HCT116 (cell line): ENCODE measurements around the gene ATOH8. TPM values are rescaled to one million over a fixed set of nuclear protein-coding genes. Genes with fewer than 3 reads are reported as not detected.

ENCODE experiments used
- ATAC-seq: fragments of 200-7000 bp; cut with Tn5 transposase; 2 replicates; pipeline ENCODE4 v1.9.1; 2020; ENCODE audit warnings: mild to moderate bottlenecking, moderate library complexity
- BruUV-seq: library from RNA; stranded (reverse); fragments of 400-500 nt; replicated peaks from 2 replicates; lab custom pipeline; 2021; lab: Mats Ljungman, UMichigan
- CTCF ChIA-PET: fragments of 300-600 bp; sonication (Branson Sonifier 250); formaldehyde crosslinking; loops from one replicate; lab custom pipeline; 2021; ENCODE audit warnings: antibody characterized with exemption; lab: Charles Lee
- POLR2A ChIA-PET: fragments of 300-600, 350-600 bp; sonication (Branson Sonifier 250); formaldehyde crosslinking; loops from one replicate; lab custom pipeline; 2021; ENCODE audit warnings: antibody characterized with exemption; lab: Charles Lee
- RAD21 ChIA-PET, 2 experiments: fragments of 300-600 bp; sonication (Branson Sonifier 250); formaldehyde crosslinking; loops; one replicate each; lab custom pipeline; 2023; ENCODE audit warnings: low total read pairs in 2 of 2; ENCODE audit not compliant: uncharacterized antibody in 2 of 2, unreplicated experiment in 2 of 2, low non-redundant PET in 1 of 2; lab: Charles Lee
- DNase-seq: peaks from one replicate; pipeline ENCODE4 v3.0.0-alpha.2; 2010; ENCODE audit warnings: low read depth, low spot score
- H2AFZ ChIP-seq: fragments of 200-600 bp; shearing (Covaris generic), sonication (generic); 2 replicates; pipeline ENCODE4 v1.6.1; 2017; ENCODE audit warnings: low read depth, mixed run types, mixed read lengths, antibody characterized with exemption, low read length; ENCODE audit not compliant: poor library complexity, severe bottlenecking
- H3K27ac ChIP-seq: 2 replicates; pipeline ENCODE4 v1.5.1; 2012; ENCODE audit warnings: low read depth, low read length
- H3K27me3 ChIP-seq: fragments of 200-600 bp; sonication (generic); 2 replicates; pipeline ENCODE4 v1.6.1; 2016; ENCODE audit warnings: mixed run types, low read length, mixed read lengths; ENCODE audit not compliant: insufficient read depth
- H3K36me3 ChIP-seq, 2 experiments: fragments of 200-500 bp in 1 of 2; fragments of 200-600 bp in 1 of 2; sonication (Bioruptor generic) in 1 of 2; sonication (generic) in 1 of 2; 2 replicates each; pipeline versions ENCODE4 v1.5.1 to v1.6.1; 2014 to 2016; ENCODE audit warnings: low read length in 2 of 2, inconsistent platforms in 1 of 2, mixed read lengths in 1 of 2, mixed run types in 1 of 2; ENCODE audit not compliant: insufficient read depth in 2 of 2, control insufficient read depth in 1 of 2
- H3K4me1 ChIP-seq, 2 experiments: fragments of 200-600 bp in 1 of 2; sonication (generic) in 1 of 2; 2 replicates each; pipeline versions ENCODE4 v1.5.1 to v1.6.1; 2012 to 2017; ENCODE audit warnings: low read length in 2 of 2, inconsistent platforms in 1 of 2, mild to moderate bottlenecking in 1 of 2, mixed read lengths in 1 of 2, mixed run types in 1 of 2, moderate library complexity in 1 of 2; ENCODE audit not compliant: insufficient read depth in 2 of 2, control insufficient read depth in 1 of 2
- H3K4me2 ChIP-seq: fragments of 200-600 bp; sonication (generic); 2 replicates; pipeline ENCODE4 v1.6.1; 2017; ENCODE audit warnings: mixed run types, low read length, mixed read lengths
- H3K4me3 ChIP-seq, 2 experiments: fragments of 200-600 bp in 1 of 2; sonication (generic) in 1 of 2; replicated peaks in 1 of 2; 2 replicates each; pipeline ENCODE4 v1.5.1; 2011 to 2016; ENCODE audit warnings: low read length in 2 of 2, control low read depth in 1 of 2, low read depth in 1 of 2, mild to moderate bottlenecking in 1 of 2, mixed read lengths in 1 of 2, mixed run types in 1 of 2
- H3K79me2 ChIP-seq: fragments of 200-600 bp; sonication (generic); 2 replicates; pipeline ENCODE4 v1.6.1; 2017; ENCODE audit warnings: mild to moderate bottlenecking, mixed run types, low read length, moderate library complexity, mixed read lengths; ENCODE audit not compliant: insufficient read depth
- H3K9ac ChIP-seq: fragments of 200-600 bp; sonication (generic); 2 replicates; pipeline ENCODE4 v1.6.1; 2016; ENCODE audit warnings: low read length, mixed read lengths
- H3K9me2 ChIP-seq: fragments of 200-600 bp; sonication (generic), shearing (Covaris generic); 2 replicates; pipeline ENCODE4 v1.6.1; 2017; ENCODE audit warnings: mixed run types, mild to moderate bottlenecking, moderate library complexity; ENCODE audit not compliant: insufficient read depth
- H3K9me3 ChIP-seq, 2 experiments: fragments of 200-500 bp in 1 of 2; fragments of 200-600 bp in 1 of 2; sonication (Bioruptor generic) in 1 of 2; sonication (generic) in 1 of 2; 2 replicates each; pipeline ENCODE4 v1.6.1; 2014 to 2017; ENCODE audit warnings: low read length in 2 of 2, mixed read lengths in 2 of 2, inconsistent platforms in 1 of 2, low read depth in 1 of 2, mild to moderate bottlenecking in 1 of 2, mixed run types in 1 of 2, moderate library complexity in 1 of 2; ENCODE audit not compliant: control insufficient read depth in 1 of 2, insufficient read depth in 1 of 2
- H4K20me1 ChIP-seq: fragments of 200-600 bp; sonication (generic), shearing (Covaris generic); 2 replicates; pipeline ENCODE4 v1.6.1; 2017; ENCODE audit warnings: mixed run types, mild to moderate bottlenecking, moderate library complexity; ENCODE audit not compliant: insufficient read depth
- CBX3 ChIP-seq: IDR thresholded peaks from 2 replicates; pipeline ENCODE4 v1.6.1; 2012; ENCODE audit warnings: low read depth
- CEBPB ChIP-seq: IDR thresholded peaks from 2 replicates; pipeline ENCODE4 v1.6.1; 2012; ENCODE audit warnings: low read depth
- EGR1 ChIP-seq: IDR thresholded peaks from 2 replicates; pipeline ENCODE4 v1.6.1; 2012; ENCODE audit warnings: low read depth
- ELF1 ChIP-seq: IDR thresholded peaks from 2 replicates; pipeline ENCODE4 v1.6.1; 2012; ENCODE audit warnings: low read depth, borderline replicate concordance
- FOSL1 ChIP-seq: IDR thresholded peaks from 2 replicates; pipeline ENCODE4 v1.6.1; 2012; ENCODE audit warnings: low read depth
- POLR2A ChIP-seq: IDR thresholded peaks from 2 replicates; pipeline ENCODE4 v1.7.0; 2011; ENCODE audit warnings: borderline replicate concordance; ENCODE audit not compliant: insufficient read depth, insufficient read length; ENCODE audit errors: extremely low read depth
- POLR2AphosphoS5 ChIP-seq: IDR thresholded peaks from 2 replicates; pipeline ENCODE4 v1.6.1; 2011; ENCODE audit warnings: mild to moderate bottlenecking, low read depth, low read length, moderate library complexity
- SIN3A ChIP-seq: IDR thresholded peaks from 2 replicates; pipeline ENCODE4 v1.6.1; 2012; ENCODE audit warnings: low read depth
- SRF ChIP-seq: IDR thresholded peaks from 2 replicates; pipeline ENCODE4 v1.6.1; 2012; ENCODE audit warnings: low read depth
- TCF7L2 ChIP-seq: IDR thresholded peaks from 2 replicates; pipeline ENCODE4 v1.7.0; 2011; ENCODE audit warnings: borderline replicate concordance, inconsistent platforms; ENCODE audit not compliant: insufficient read depth, insufficient read length; ENCODE audit errors: extremely low read depth
- YY1 ChIP-seq: IDR thresholded peaks from 2 replicates; pipeline ENCODE4 v1.6.1; 2011; ENCODE audit warnings: low read length, low read depth, moderate library complexity, mild to moderate bottlenecking; ENCODE audit not compliant: insufficient replicate concordance; ENCODE audit errors: extremely low read depth
- ZFX ChIP-seq: fragments of 450-650 bp; IDR thresholded peaks from 2 replicates; pipeline ENCODE4 v1.6.1; 2017
- ZNF274 ChIP-seq: fragments of 200-500 bp; sonication (Bioruptor generic); IDR thresholded peaks from 2 replicates; pipeline ENCODE4 v1.6.1; 2014; ENCODE audit warnings: mild to moderate bottlenecking, low read depth, low read length, inconsistent platforms
- intact Hi-C: fragments of 100-400 bp; cut with micrococcal nuclease; formaldehyde crosslinking; loops from 2 replicates; pipeline ENCODE4 v1.10.0; 2022
- total RNA-seq: library from RNA; stranded (reverse); gene quantifications from one replicate; pipeline ENCODE4 v1.2.1, GENCODE V29; 2021; ENCODE audit not compliant: unreplicated experiment
- TF ChIP-seq, protein P1 (sequence below): IDR thresholded peaks from 2 replicates; pipeline ENCODE4 v1.6.1; 2012; ENCODE audit warnings: low read depth
- TF ChIP-seq, protein P2 (sequence below): IDR thresholded peaks from 2 replicates; pipeline ENCODE4 v1.6.1; 2012
- TF ChIP-seq, protein P3 (sequence below): IDR thresholded peaks from 2 replicates; pipeline ENCODE4 v1.6.1; 2011; ENCODE audit warnings: mild to moderate bottlenecking, low read length, moderate library complexity; ENCODE audit not compliant: insufficient replicate concordance; ENCODE audit errors: extremely low read depth
- TF ChIP-seq, protein P4 (sequence below), 3 experiments: fragments of 200-600 bp in 1 of 3; sonication (generic) in 1 of 3; IDR thresholded peaks in 2 of 3; conservative IDR thresholded peaks in 1 of 3; 2 replicates each; pipeline ENCODE4 v1.5.1; 2012 to 2017; ENCODE audit warnings: low read depth in 2 of 3, low read length in 2 of 3, antibody characterized with exemption in 1 of 3, borderline replicate concordance in 1 of 3, control low read depth in 1 of 3, mild to moderate bottlenecking in 1 of 3, mixed read lengths in 1 of 3, mixed run types in 1 of 3, moderate library complexity in 1 of 3; ENCODE audit not compliant: insufficient read depth in 1 of 3
- TF ChIP-seq, protein P5 (sequence below): IDR thresholded peaks from 2 replicates; pipeline ENCODE4 v1.6.1; 2012

Gene ATOH8
- total RNA-seq, 1 experiment from 2014 or later = 0.74 TPM

DNA sequence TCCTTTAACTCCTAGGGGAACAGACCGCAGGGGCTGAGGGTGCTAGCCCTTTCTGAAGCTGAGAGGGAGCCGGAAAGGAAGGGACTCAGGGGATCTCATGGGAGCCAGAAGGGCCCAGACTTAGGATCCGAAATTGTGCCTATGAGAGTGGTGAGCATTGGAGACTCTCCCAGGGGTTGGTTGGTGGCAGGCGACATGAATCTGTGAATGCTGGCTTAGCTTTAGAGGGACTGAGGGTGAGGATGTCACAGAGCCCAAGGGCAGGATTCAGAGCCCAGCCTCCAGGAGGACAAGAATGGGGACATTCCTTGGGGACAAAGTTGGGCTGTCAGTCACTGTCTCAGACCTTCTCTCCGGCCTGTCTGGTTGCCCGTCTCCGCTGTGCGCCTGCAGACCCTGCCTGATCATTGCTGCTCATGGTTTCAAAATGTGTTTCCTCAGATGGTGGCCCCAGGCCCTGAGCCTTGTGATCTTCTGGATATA lies 42.2 kb upstream of the ATOH8 start:
- H3K27ac ChIP-seq = no peak overlapping the region
- no TSS peak for BruUV-seq
- no peak for DNase-seq

More for the DNA sequence above, 42.2 kb upstream of the ATOH8 start:
- Histone ChIP-seq H3K4me1 (peaks cover 0 to 9% of the 10 kb centered on the region in 2 experiments; a peak in 1 of 4 replicates), H3K4me3 (no peak overlapping the region), H3K4me2 (no peak overlapping the region), H4K20me1 (no peaks in the 10 kb centered on the region), H3K79me2 (no peaks in the 10 kb centered on the region), H3K9ac (no peak overlapping the region), H3K9me3 (no peaks in the 10 kb centered on the region), H3K27me3 (no peaks in the 10 kb centered on the region), H3K36me3 (no peaks in the 10 kb centered on the region), H2AFZ (no peak overlapping the region), H3K9me2 (no peaks in the 10 kb centered on the region)
- POLR2A ChIA-PET = no interaction called here
- RAD21 ChIA-PET = no interaction called here
- intact Hi-C loops = no loop called here
- TF ChIP-seq YY1 (no peak), POLR2A (no peak), CEBPB (no peak), ZFX (no peak), ZNF274 (no peak), POLR2AphosphoS5 (no peak), SRF (no peak), ELF1 (no peak), EGR1 (no peak), SIN3A (no peak), TCF7L2 (no peak), CBX3 (no peak), FOSL1 (no peak)
- TF ChIP-seq, protein P1, sequence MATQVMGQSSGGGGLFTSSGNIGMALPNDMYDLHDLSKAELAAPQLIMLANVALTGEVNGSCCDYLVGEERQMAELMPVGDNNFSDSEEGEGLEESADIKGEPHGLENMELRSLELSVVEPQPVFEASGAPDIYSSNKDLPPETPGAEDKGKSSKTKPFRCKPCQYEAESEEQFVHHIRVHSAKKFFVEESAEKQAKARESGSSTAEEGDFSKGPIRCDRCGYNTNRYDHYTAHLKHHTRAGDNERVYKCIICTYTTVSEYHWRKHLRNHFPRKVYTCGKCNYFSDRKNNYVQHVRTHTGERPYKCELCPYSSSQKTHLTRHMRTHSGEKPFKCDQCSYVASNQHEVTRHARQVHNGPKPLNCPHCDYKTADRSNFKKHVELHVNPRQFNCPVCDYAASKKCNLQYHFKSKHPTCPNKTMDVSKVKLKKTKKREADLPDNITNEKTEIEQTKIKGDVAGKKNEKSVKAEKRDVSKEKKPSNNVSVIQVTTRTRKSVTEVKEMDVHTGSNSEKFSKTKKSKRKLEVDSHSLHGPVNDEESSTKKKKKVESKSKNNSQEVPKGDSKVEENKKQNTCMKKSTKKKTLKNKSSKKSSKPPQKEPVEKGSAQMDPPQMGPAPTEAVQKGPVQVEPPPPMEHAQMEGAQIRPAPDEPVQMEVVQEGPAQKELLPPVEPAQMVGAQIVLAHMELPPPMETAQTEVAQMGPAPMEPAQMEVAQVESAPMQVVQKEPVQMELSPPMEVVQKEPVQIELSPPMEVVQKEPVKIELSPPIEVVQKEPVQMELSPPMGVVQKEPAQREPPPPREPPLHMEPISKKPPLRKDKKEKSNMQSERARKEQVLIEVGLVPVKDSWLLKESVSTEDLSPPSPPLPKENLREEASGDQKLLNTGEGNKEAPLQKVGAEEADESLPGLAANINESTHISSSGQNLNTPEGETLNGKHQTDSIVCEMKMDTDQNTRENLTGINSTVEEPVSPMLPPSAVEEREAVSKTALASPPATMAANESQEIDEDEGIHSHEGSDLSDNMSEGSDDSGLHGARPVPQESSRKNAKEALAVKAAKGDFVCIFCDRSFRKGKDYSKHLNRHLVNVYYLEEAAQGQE = no peak
- TF ChIP-seq, protein P2, sequence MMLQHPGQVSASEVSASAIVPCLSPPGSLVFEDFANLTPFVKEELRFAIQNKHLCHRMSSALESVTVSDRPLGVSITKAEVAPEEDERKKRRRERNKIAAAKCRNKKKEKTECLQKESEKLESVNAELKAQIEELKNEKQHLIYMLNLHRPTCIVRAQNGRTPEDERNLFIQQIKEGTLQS = no peak
- TF ChIP-seq, protein P3, sequence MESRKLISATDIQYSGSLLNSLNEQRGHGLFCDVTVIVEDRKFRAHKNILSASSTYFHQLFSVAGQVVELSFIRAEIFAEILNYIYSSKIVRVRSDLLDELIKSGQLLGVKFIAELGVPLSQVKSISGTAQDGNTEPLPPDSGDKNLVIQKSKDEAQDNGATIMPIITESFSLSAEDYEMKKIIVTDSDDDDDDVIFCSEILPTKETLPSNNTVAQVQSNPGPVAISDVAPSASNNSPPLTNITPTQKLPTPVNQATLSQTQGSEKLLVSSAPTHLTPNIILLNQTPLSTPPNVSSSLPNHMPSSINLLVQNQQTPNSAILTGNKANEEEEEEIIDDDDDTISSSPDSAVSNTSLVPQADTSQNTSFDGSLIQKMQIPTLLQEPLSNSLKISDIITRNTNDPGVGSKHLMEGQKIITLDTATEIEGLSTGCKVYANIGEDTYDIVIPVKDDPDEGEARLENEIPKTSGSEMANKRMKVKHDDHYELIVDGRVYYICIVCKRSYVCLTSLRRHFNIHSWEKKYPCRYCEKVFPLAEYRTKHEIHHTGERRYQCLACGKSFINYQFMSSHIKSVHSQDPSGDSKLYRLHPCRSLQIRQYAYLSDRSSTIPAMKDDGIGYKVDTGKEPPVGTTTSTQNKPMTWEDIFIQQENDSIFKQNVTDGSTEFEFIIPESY = no peak
- TF ChIP-seq, protein P4, sequence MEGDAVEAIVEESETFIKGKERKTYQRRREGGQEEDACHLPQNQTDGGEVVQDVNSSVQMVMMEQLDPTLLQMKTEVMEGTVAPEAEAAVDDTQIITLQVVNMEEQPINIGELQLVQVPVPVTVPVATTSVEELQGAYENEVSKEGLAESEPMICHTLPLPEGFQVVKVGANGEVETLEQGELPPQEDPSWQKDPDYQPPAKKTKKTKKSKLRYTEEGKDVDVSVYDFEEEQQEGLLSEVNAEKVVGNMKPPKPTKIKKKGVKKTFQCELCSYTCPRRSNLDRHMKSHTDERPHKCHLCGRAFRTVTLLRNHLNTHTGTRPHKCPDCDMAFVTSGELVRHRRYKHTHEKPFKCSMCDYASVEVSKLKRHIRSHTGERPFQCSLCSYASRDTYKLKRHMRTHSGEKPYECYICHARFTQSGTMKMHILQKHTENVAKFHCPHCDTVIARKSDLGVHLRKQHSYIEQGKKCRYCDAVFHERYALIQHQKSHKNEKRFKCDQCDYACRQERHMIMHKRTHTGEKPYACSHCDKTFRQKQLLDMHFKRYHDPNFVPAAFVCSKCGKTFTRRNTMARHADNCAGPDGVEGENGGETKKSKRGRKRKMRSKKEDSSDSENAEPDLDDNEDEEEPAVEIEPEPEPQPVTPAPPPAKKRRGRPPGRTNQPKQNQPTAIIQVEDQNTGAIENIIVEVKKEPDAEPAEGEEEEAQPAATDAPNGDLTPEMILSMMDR (IDR thresholded peaks at IDR 0.05 in 2 of 3, conservative IDR thresholded peaks at IDR 0.05 in 1 of 3; ENCODE audit: borderline replicate concordance in 1 of 3, insufficient read depth in 1 of 3, low read depth in 2 of 3, low read length in 2 of 3) = no peak
- TF ChIP-seq, protein P5, sequence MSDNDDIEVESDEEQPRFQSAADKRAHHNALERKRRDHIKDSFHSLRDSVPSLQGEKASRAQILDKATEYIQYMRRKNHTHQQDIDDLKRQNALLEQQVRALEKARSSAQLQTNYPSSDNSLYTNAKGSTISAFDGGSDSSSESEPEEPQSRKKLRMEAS = no peak
- CTCF ChIA-PET = no interaction called here
- no peak for ATAC-seq
